HG03439 (cell line): ENCODE data around the gene STMN3.

ENCODE experiments used
- ATAC-seq: cut with Tn5 transposase; IDR thresholded peaks from one replicate; pipeline ENCODE4 v1.9.1; 2021; ENCODE audit warnings: mild to moderate bottlenecking, moderate library complexity; ENCODE audit not compliant: unreplicated experiment

STMN3 gene

GRCh38 chr20:63591147-63591533 lies 62.1 kb downstream of the STMN3 start:
- ATAC-seq, result no peak

- no peak for ATAC-seq
Observed at GRCh38 chr20:63590218-63591146, 62.7 kb downstream of the STMN3 start.
